IMR-90 (cell line): ENCODE results near the gene IFIT1. TPM values are rescaled to one million over a fixed set of nuclear protein-coding genes. Genes with fewer than 3 reads are reported as not detected.

Experiments used
- ATAC-seq: fragments of 200-7000 bp; cut with Tn5 transposase; 2 replicates; pipeline ENCODE4 v1.9.1; 2020; ENCODE audit warnings: low read depth, mild to moderate bottlenecking, moderate library complexity
- BruUV-seq: library from RNA; stranded (reverse); fragments of 400-500 nt; replicated peaks from 2 replicates; lab custom pipeline; 2021; lab: Mats Ljungman, UMichigan
- CTCF ChIA-PET: fragments of 300-600 bp; formaldehyde crosslinking; extraction: SDS; loops from one replicate; lab custom pipeline; 2021; ENCODE audit warnings: antibody characterized with exemption; lab: Yijun Ruan, JAX
- POLR2A ChIA-PET: fragments of 300-600 bp; sonication (Branson Sonifier 250); formaldehyde crosslinking; loops from one replicate; lab custom pipeline; 2022; ENCODE audit warnings: antibody characterized with exemption; ENCODE audit not compliant: unreplicated experiment; lab: Charles Lee
- DNase-seq: peaks from one replicate; pipeline ENCODE4 v3.0.0; 2013
- H2AFZ ChIP-seq: replicated peaks from 2 replicates; pipeline ENCODE3; 2013; ENCODE audit warnings: low read length, mild to moderate bottlenecking; ENCODE audit not compliant: poor library complexity
- H2AK5ac ChIP-seq: 2 replicates; pipeline ENCODE4 v1.6.1; 2013; ENCODE audit warnings: low read depth, low read length, inconsistent platforms
- H2AK9ac ChIP-seq: replicated peaks from 2 replicates; pipeline ENCODE3; 2013; ENCODE audit warnings: mild to moderate bottlenecking, low read depth, low read length, moderate library complexity; ENCODE audit not compliant: poor library complexity
- H2BK120ac ChIP-seq: 2 replicates; pipeline ENCODE4 v1.6.1; 2013; ENCODE audit warnings: low read depth, low read length, inconsistent platforms
- H2BK15ac ChIP-seq: 3 replicates; pipeline ENCODE4 v1.6.1; 2013; ENCODE audit warnings: low read depth, low read length, inconsistent platforms
- H2BK20ac ChIP-seq: 2 replicates; pipeline ENCODE4 v1.6.1; 2013; ENCODE audit warnings: low read depth, mild to moderate bottlenecking, inconsistent platforms, low read length, moderate library complexity
- H2BK5ac ChIP-seq: 2 replicates; pipeline ENCODE4 v1.6.1; 2013; ENCODE audit warnings: mild to moderate bottlenecking, low read depth, low read length, inconsistent platforms; ENCODE audit not compliant: poor library complexity, severe bottlenecking
- H3K14ac ChIP-seq: replicated peaks from 2 replicates; pipeline ENCODE4 v1.6.1; 2013; ENCODE audit warnings: low read depth, low read length, inconsistent platforms
- H3K18ac ChIP-seq: 2 replicates; pipeline ENCODE4 v1.6.1; 2013; ENCODE audit warnings: low read depth, low read length, control low read depth
- H3K23ac ChIP-seq: 2 replicates; pipeline ENCODE4 v1.6.1; 2013; ENCODE audit warnings: low read depth, low read length, inconsistent platforms
- H3K27ac ChIP-seq: 2 replicates; pipeline ENCODE4 v1.5.1; 2013; ENCODE audit warnings: mild to moderate bottlenecking, control low read depth, low read length; ENCODE audit not compliant: insufficient read depth
- H3K27me3 ChIP-seq: 2 replicates; pipeline ENCODE4 v1.6.1; 2013; ENCODE audit warnings: low read length; ENCODE audit not compliant: control insufficient read depth, insufficient read depth
- H3K36me3 ChIP-seq: 2 replicates; pipeline ENCODE4 v1.6.1; 2013; ENCODE audit warnings: low read length, mixed read lengths; ENCODE audit not compliant: control insufficient read depth, insufficient read depth
- H3K4ac ChIP-seq: 2 replicates; pipeline ENCODE4 v1.6.1; 2013; ENCODE audit warnings: low read depth, low read length, inconsistent platforms
- H3K4me1 ChIP-seq: 2 replicates; pipeline ENCODE4 v1.6.1; 2013; ENCODE audit warnings: low read length, mixed read lengths; ENCODE audit not compliant: control insufficient read depth, insufficient read depth
- H3K4me2 ChIP-seq: 2 replicates; pipeline ENCODE4 v1.6.1; 2013; ENCODE audit warnings: low read depth, mild to moderate bottlenecking, control low read depth, low read length, moderate library complexity
- H3K4me3 ChIP-seq: 2 replicates; pipeline ENCODE4 v1.5.1; 2013; ENCODE audit warnings: low read depth, mild to moderate bottlenecking, control low read depth, low read length, moderate library complexity; ENCODE audit not compliant: insufficient read depth
- H3K56ac ChIP-seq: 2 replicates; pipeline ENCODE4 v1.6.1; 2013; ENCODE audit warnings: low read length, inconsistent platforms; ENCODE audit not compliant: insufficient read depth; ENCODE audit errors: extremely low read depth
- H3K79me1 ChIP-seq, 2 experiments: 2 replicates each; pipeline ENCODE4 v1.6.1; 2013; ENCODE audit warnings: low read length in 2 of 2, inconsistent platforms in 1 of 2, low read depth in 1 of 2
- H3K9ac ChIP-seq: 2 replicates; pipeline ENCODE4 v1.6.1; 2013; ENCODE audit warnings: low read depth, low read length, control low read depth
- H3K9me1 ChIP-seq: 2 replicates; pipeline ENCODE4 v1.6.1; 2013; ENCODE audit warnings: low read length, inconsistent platforms; ENCODE audit not compliant: insufficient read depth
- H3K9me3 ChIP-seq: 2 replicates; pipeline ENCODE4 v1.6.1; 2013; ENCODE audit warnings: low read length; ENCODE audit not compliant: control insufficient read depth, insufficient read depth
- H4K20me1 ChIP-seq: 2 replicates; pipeline ENCODE4 v1.6.1; 2013; ENCODE audit warnings: low read length, inconsistent platforms; ENCODE audit not compliant: insufficient read depth
- H4K5ac ChIP-seq: 2 replicates; pipeline ENCODE4 v1.6.1; 2013; ENCODE audit warnings: mild to moderate bottlenecking, low read depth, low read length, control low read depth
- H4K8ac ChIP-seq, 2 experiments: 2 replicates each; pipeline ENCODE4 v1.6.1; 2013; ENCODE audit warnings: low read depth in 2 of 2, low read length in 2 of 2, control low read depth in 1 of 2, inconsistent platforms in 1 of 2
- H4K91ac ChIP-seq: 2 replicates; pipeline ENCODE4 v1.6.1; 2013; ENCODE audit warnings: low read depth, low read length, inconsistent platforms; ENCODE audit not compliant: insufficient read depth
- FOS ChIP-seq: fragments of 150-350 bp; IDR thresholded peaks from 2 replicates; pipeline ENCODE4 v1.6.1; 2016; ENCODE audit warnings: low read depth, low read length
- MAFK ChIP-seq: IDR thresholded peaks from 2 replicates; pipeline ENCODE4 v1.6.1; 2012; ENCODE audit warnings: low read depth, low read length, improper control_type of control experiment
- NFE2L2 ChIP-seq: fragments of 150-350 bp; IDR thresholded peaks from 2 replicates; pipeline ENCODE4 v1.6.1; 2016; ENCODE audit warnings: low read depth, mild to moderate bottlenecking, low read length
- POLR2A ChIP-seq: IDR thresholded peaks from 2 replicates; pipeline ENCODE4 v1.6.1; 2012; ENCODE audit warnings: mild to moderate bottlenecking, low read depth, low read length
- RAD21 ChIP-seq: IDR thresholded peaks from 2 replicates; pipeline ENCODE4 v1.6.1; 2012; ENCODE audit warnings: low read length, improper control_type of control experiment
- RCOR1 ChIP-seq: IDR thresholded peaks from 2 replicates; pipeline ENCODE4 v1.6.1; 2012; ENCODE audit warnings: mild to moderate bottlenecking, low read length, improper control_type of control experiment; ENCODE audit not compliant: insufficient replicate concordance
- RFX5 ChIP-seq: IDR thresholded peaks from 2 replicates; pipeline ENCODE4 v1.8.0; 2012; ENCODE audit warnings: low read depth, mild to moderate bottlenecking, low read length, moderate library complexity
- WGBS, 2 experiments: methylation state at CpG; one replicate each; pipeline versions ENCODE4 v1.1.5 to v1.1.7; 2013; ENCODE audit warnings: missing lambda C conversion rate in 2 of 2; ENCODE audit not compliant: insufficient read length in 1 of 2; ENCODE audit errors: extremely low coverage in 2 of 2; 5-methylcytosine and 5-hydroxymethylcytosine counted together
- dilution Hi-C: fragments of 300-500 bp; cut with HindIII; formaldehyde crosslinking; loops from one replicate; pipeline ENCODE4 v1.14.3; 2018; ENCODE audit warnings: low sequenced_read_pairs; ENCODE audit not compliant: unreplicated experiment
- in situ Hi-C: fragments of 300-500 bp; cut with MboI; formaldehyde crosslinking; loops from 3 replicates; pipeline ENCODE4 v1.14.3; 2019; ENCODE audit warnings: low sequenced_read_pairs, inconsistent platforms, mixed read lengths
- intact Hi-C: fragments of 100-400 bp; cut with micrococcal nuclease; formaldehyde crosslinking; loops from 2 replicates; pipeline ENCODE4 v1.10.0; 2022
- polyA plus RNA-seq, 3 experiments: library from polyadenylated mRNA; depleted of rRNA; stranded (reverse); fragments of >200 nt; gene quantifications; 2 replicates each; pipeline ENCODE4 v1.2.3, GENCODE V29; 2012; ENCODE audit warnings: low replicate concordance in 1 of 3
- total RNA-seq: library from RNA; depleted of rRNA; stranded (reverse); fragments of >200 nt; gene quantifications from 2 replicates; pipeline ENCODE4 v1.2.3, GENCODE V29; 2012
- TF ChIP-seq, protein P1 (sequence below): conservative IDR thresholded peaks from 2 replicates; pipeline ENCODE4 v1.5.1; 2012; ENCODE audit warnings: mild to moderate bottlenecking, low read depth, low read length, improper control_type of control experiment

The IFIT1 gene
- total and polyA plus RNA-seq, 2 of the 4 experiments (the other 2 are of a cell fraction): 6.1 to 6.8 TPM

- Histone ChIP-seq H3K79me1 (no peaks in the 10 kb centered on the region), H4K20me1 (no peaks in the 10 kb centered on the region), H3K4me2 (peak overlapping the region; percentile 36; the same call in 1 of the 2 replicates), H3K9me3 (no peaks in the 10 kb centered on the region), H3K27ac (no peak overlapping the region), H3K56ac (no peak overlapping the region), H2BK15ac (peak overlapping the region; percentile 46; the same call in 1 of the 3 replicates), H2AFZ (no peak overlapping the region), H4K8ac (no peak overlapping the region), H3K4me3 (no peak overlapping the region), H4K91ac (no peak overlapping the region), H2AK9ac (no peak overlapping the region), H3K27me3 (no peaks in the 10 kb centered on the region), H3K23ac (no peak overlapping the region), H3K14ac (peak overlapping the region; percentile 36; the same call in 1 of the 2 replicates), H3K9me1 (peaks cover 7% of the 10 kb centered on the region), H4K5ac (no peak overlapping the region), H2BK20ac (peak overlapping the region; percentile 33), H3K36me3 (no peaks in the 10 kb centered on the region), H2AK5ac (no peak overlapping the region), H3K4ac (no peak overlapping the region; the same call in 1 of the 2 replicates), H3K18ac (no peak overlapping the region), H2BK5ac (no peak overlapping the region), H3K4me1 (peaks cover 15% of the 10 kb centered on the region), H2BK120ac (peak overlapping the region; percentile 33; the same call in 1 of the 2 replicates), H3K9ac (no peak overlapping the region)
- DNase-seq (peak; percentile 66), ATAC-seq (no peak)
- no peak for TF ChIP-seq POLR2A
- no peak for TF ChIP-seq NFE2L2
- no peak for TF ChIP-seq MAFK
- TF ChIP-seq RCOR1: no peak
- TF ChIP-seq FOS: no peak
- TF ChIP-seq, protein P1, sequence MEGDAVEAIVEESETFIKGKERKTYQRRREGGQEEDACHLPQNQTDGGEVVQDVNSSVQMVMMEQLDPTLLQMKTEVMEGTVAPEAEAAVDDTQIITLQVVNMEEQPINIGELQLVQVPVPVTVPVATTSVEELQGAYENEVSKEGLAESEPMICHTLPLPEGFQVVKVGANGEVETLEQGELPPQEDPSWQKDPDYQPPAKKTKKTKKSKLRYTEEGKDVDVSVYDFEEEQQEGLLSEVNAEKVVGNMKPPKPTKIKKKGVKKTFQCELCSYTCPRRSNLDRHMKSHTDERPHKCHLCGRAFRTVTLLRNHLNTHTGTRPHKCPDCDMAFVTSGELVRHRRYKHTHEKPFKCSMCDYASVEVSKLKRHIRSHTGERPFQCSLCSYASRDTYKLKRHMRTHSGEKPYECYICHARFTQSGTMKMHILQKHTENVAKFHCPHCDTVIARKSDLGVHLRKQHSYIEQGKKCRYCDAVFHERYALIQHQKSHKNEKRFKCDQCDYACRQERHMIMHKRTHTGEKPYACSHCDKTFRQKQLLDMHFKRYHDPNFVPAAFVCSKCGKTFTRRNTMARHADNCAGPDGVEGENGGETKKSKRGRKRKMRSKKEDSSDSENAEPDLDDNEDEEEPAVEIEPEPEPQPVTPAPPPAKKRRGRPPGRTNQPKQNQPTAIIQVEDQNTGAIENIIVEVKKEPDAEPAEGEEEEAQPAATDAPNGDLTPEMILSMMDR: no peak
- no peak for TF ChIP-seq RFX5
- TF ChIP-seq RAD21: no peak
- ChIA-PET POLR2A (no interaction called here), CTCF (interaction anchor here (1.2 kb wide), 1 partner anchor 34 kb away, joined by 3 read pairs; no protein-coding TSS in a partner anchor)
- dilution Hi-C loops: no loop called here
- in situ Hi-C loops: loop anchor here (25.0 kb wide), 1 partner anchor 1430 kb away; the partner anchor contains the start of genes HTR7 and RPP30
- no CpG with 5 or more reads among the region's 3 CpGs for WGBS, 2 experiments
- intact Hi-C loops: no loop called here
- BruUV-seq: no TSS peak
These were observed 39.6 kb downstream of the IFIT1 start for GRCh38 chr10:89431977-89432376.
